Natural killer cell (primary cell): Measurements from ENCODE around the gene JADE3. TPM values are rescaled to one million over a fixed set of nuclear protein-coding genes. Genes with fewer than 3 reads are reported as not detected.

Source experiments
- ATAC-seq, 3 donors: fragments of 150-1000 bp in 2 of 3; fragments of 200-7000 bp in 1 of 3; cut with Tn5 transposase; 1 replicate in 1 of 3; 2 replicates in 2 of 3; pipeline ENCODE4 v1.10.0; 2021; ENCODE audit warnings: mild to moderate bottlenecking in 2 of 3, moderate library complexity in 2 of 3
- DNase-seq, 2 donors: peaks; one replicate each; pipeline versions ENCODE4 v3.0.0 to v3.0.0-alpha.2; 2013 to 2021; ENCODE audit warnings: mixed read lengths in 1 of 2
- H3K27ac ChIP-seq: one replicate; pipeline ENCODE4 v1.5.1; 2013; ENCODE audit warnings: mild to moderate bottlenecking, low read length
- H3K27me3 ChIP-seq: one replicate; pipeline ENCODE4 v1.6.1; 2013; ENCODE audit warnings: low read length; ENCODE audit not compliant: control insufficient read depth, insufficient read depth
- H3K36me3 ChIP-seq: one replicate; pipeline ENCODE4 v1.6.1; 2013; ENCODE audit warnings: low read length; ENCODE audit not compliant: control insufficient read depth, insufficient read depth
- H3K4me1 ChIP-seq: one replicate; pipeline ENCODE4 v1.6.1; 2013; ENCODE audit warnings: low read length; ENCODE audit not compliant: control insufficient read depth, insufficient read depth
- H3K4me3 ChIP-seq: one replicate; pipeline ENCODE4 v1.5.1; 2013; ENCODE audit warnings: low read length
- H3K9me3 ChIP-seq: one replicate; pipeline ENCODE4 v1.6.1; 2013; ENCODE audit warnings: low read length; ENCODE audit not compliant: control insufficient read depth, insufficient read depth
- H3K27ac Mint-ChIP-seq, 2 donors: one replicate each; pipeline ENCODE4 v1.8.0; 2022; ENCODE audit warnings: mild to moderate bottlenecking in 2 of 2, mixed read lengths in 2 of 2, moderate library complexity in 1 of 2
- H3K27me3 Mint-ChIP-seq, 2 donors: one replicate each; pipeline ENCODE4 v1.8.0; 2022; ENCODE audit warnings: low read depth in 2 of 2, mixed read lengths in 2 of 2
- H3K36me3 Mint-ChIP-seq: one replicate; pipeline ENCODE4 v1.8.0; 2022; ENCODE audit warnings: mixed read lengths
- H3K4me1 Mint-ChIP-seq, 2 donors: one replicate each; pipeline ENCODE4 v1.8.0; 2022; ENCODE audit warnings: mixed read lengths in 2 of 2
- H3K4me3 Mint-ChIP-seq: one replicate; pipeline ENCODE4 v1.8.0; 2022; ENCODE audit warnings: mild to moderate bottlenecking, moderate library complexity, mixed read lengths
- H3K9me3 Mint-ChIP-seq, 2 donors: one replicate each; pipeline ENCODE4 v1.8.0; 2022; ENCODE audit warnings: mixed read lengths in 2 of 2
- WGBS: methylation state at CpG from one replicate; pipeline ENCODE4 v1.1.7; 2013; ENCODE audit warnings: missing lambda C conversion rate; ENCODE audit not compliant: insufficient coverage; 5-methylcytosine and 5-hydroxymethylcytosine counted together
- intact Hi-C: fragments of 100-400 bp; cut with micrococcal nuclease; formaldehyde crosslinking; loops from one replicate; pipeline ENCODE4 v1.14.2; 2022
- total RNA-seq, 4 donors: library from RNA; stranded (reverse); fragments of 120-200 nt in 1 of 4; gene quantifications; one replicate each; pipeline versions ENCODE4 v1.2.3 to v1.2.4, GENCODE V29; 2013 to 2022
- TF ChIP-seq, protein P1 (sequence below): fragments of 200-600 bp; IDR thresholded peaks from one replicate; pipeline ENCODE4 v1.8.0; 2022; ENCODE audit warnings: antibody characterized with exemption

Gene JADE3
- total RNA-seq, 3 donors from 2014 or later (not counting 1 experiment from before 2014, with no cell fraction given), result 0.16 to 0.54 (median 0.43) TPM

DNA sequence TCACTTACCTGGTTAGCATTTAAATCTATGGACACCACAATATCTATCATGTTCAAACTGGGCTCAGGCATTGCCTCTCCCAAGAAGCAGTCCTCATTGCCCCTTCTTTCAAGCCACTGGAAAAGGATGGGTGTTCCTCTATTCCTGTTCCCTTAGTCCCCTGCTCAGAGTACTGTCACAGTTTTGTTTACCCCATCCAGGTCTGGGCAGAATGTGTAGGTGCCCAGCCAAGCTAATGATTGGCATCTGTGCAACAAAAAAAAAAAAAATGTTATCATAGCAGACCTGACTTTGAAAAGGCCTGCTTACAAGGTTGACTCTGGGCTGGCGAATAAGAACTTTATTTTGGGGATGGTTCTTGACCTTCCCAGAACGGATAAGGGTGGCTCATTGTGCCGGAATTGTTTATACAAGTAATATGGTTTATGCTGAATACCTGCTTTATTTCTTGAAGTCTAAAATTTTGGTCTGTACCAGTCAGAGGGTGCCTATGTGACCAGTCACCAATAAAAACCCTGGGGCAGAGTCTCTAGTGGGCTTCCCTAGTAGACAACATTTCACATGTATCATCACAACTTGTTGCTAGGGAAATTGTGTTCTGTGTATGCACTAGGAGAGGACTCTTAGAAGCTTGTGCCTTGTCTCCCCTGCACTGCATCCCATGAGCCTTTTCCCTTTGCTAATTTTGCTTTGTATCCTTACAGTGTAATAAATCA, 47.9 kb downstream of the JADE3 start:
- H3K27ac Mint-ChIP-seq, result no peak overlapping the region
- Histone ChIP-seq H3K27ac (peak overlapping the region; percentile 14), H3K9me3 (no peaks in the 10 kb centered on the region), H3K4me1 (no peaks in the 10 kb centered on the region), H3K27me3 (no peaks in the 10 kb centered on the region), H3K4me3 (no peak overlapping the region), H3K36me3 (no peaks in the 10 kb centered on the region)
- ATAC-seq (no peak), DNase-seq (no peak)
- no peaks in the 10 kb centered on the region for H3K36me3 Mint-ChIP-seq
- intact Hi-C loops, result no loop called here
- WGBS, result 98% methylated on average over 3 of the region's 3 CpGs
- H3K4me3 Mint-ChIP-seq, result no peak overlapping the region
- no peaks in the 10 kb centered on the region for H3K9me3 Mint-ChIP-seq
- TF ChIP-seq, protein P1, sequence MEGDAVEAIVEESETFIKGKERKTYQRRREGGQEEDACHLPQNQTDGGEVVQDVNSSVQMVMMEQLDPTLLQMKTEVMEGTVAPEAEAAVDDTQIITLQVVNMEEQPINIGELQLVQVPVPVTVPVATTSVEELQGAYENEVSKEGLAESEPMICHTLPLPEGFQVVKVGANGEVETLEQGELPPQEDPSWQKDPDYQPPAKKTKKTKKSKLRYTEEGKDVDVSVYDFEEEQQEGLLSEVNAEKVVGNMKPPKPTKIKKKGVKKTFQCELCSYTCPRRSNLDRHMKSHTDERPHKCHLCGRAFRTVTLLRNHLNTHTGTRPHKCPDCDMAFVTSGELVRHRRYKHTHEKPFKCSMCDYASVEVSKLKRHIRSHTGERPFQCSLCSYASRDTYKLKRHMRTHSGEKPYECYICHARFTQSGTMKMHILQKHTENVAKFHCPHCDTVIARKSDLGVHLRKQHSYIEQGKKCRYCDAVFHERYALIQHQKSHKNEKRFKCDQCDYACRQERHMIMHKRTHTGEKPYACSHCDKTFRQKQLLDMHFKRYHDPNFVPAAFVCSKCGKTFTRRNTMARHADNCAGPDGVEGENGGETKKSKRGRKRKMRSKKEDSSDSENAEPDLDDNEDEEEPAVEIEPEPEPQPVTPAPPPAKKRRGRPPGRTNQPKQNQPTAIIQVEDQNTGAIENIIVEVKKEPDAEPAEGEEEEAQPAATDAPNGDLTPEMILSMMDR, result no peak
- H3K27me3 Mint-ChIP-seq, result no peaks in the 10 kb centered on the region
- no peaks in the 10 kb centered on the region for H3K4me1 Mint-ChIP-seq

DNA sequence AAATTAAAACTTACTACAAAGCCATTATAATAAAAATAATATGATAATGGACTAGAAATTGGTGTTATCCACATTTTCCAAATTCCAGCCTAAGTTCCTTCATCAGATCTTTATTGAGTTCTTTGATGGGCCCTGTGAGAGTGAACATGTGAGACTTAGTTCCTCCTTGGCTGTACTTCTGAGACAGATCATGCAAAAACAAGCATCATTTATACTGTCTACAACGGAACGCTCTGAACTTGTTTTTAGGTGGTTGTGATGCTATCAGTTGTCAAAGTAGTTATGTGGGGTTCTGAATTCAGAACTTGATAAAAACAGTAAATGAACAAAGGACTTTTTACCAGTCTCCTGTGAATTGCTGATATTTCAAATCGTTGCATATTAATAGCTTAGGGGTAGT, 48.9 kb downstream of the JADE3 start:
- Histone ChIP-seq H3K4me3 (no peak overlapping the region), H3K9me3 (no peaks in the 10 kb centered on the region), H3K27me3 (no peaks in the 10 kb centered on the region), H3K4me1 (no peaks in the 10 kb centered on the region), H3K36me3 (no peaks in the 10 kb centered on the region), H3K27ac (peak overlapping the region; percentile 25)
- no CpG with 5 or more reads among the region's 3 CpGs for WGBS
- TF ChIP-seq, protein P1, result no peak
- Mint-ChIP-seq H3K9me3 (no peaks in the 10 kb centered on the region), H3K27me3 (peaks cover 0 to 3% of the 10 kb centered on the region in 2 donors), H3K36me3 (no peaks in the 10 kb centered on the region), H3K4me3 (no peak overlapping the region), H3K27ac (no peak overlapping the region), H3K4me1 (no peaks in the 10 kb centered on the region)
- DNase-seq (no peak), ATAC-seq (no peak)
- intact Hi-C loops, result no loop called here

DNA sequence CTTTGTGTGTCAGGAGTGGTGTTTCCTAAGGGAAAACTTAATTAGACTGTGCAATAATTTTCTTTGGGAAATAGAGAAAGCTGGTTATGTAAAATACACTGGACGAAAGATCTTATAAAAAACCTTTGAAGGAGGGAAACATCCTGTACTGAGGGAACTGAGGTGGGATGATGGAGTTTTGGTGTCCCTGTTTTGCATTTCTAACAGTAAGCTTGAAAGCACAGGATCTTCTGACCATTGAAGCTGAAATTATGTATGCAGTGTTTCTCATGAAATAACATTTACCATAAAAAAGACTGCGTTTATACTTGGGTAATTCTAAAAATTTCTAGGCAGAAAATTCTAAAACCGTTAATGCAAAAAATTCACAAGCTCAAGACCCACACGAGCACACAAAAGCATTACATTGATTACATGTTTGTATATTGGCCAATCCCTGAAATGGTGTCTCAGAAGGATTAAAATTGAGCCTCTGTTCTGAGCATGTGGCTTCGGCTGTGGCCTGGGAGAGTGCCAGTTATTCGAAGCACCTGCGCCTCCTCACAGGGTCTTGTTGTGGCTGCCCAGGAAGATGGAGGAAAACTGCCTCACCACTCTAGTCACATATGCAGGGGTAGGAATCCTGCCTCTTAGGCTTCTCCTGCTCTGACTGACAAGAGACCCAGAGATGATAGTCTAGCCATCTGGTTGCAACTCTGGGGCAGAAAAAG, 49.5 kb downstream of the JADE3 start:
- Mint-ChIP-seq H3K27me3 (peaks cover 0 to 7% of the 10 kb centered on the region in 2 donors), H3K36me3 (no peaks in the 10 kb centered on the region), H3K4me1 (no peaks in the 10 kb centered on the region), H3K27ac (no peak overlapping the region), H3K4me3 (no peak overlapping the region), H3K9me3 (no peaks in the 10 kb centered on the region)
- Histone ChIP-seq H3K4me3 (no peak overlapping the region), H3K36me3 (no peaks in the 10 kb centered on the region), H3K27ac (peak overlapping the region; percentile 52), H3K4me1 (no peaks in the 10 kb centered on the region), H3K27me3 (no peaks in the 10 kb centered on the region), H3K9me3 (no peaks in the 10 kb centered on the region)
- WGBS, result 37% methylated on average over 4 of the region's 7 CpGs
- TF ChIP-seq, protein P1, result no peak
- intact Hi-C loops, result no loop called here
- DNase-seq (no peak), ATAC-seq (no peak)
